ENCODE data around the gene BOLL.
A peak's percentile ranks its signal among the peaks of the same experiment; 100 is the strongest.
"Not testable (repeated sequence)": the region's sequence is repeated elsewhere in the genome, so short reads cannot be mapped to it uniquely, and the experiment has no call there.

BOLL gene

DNA sequence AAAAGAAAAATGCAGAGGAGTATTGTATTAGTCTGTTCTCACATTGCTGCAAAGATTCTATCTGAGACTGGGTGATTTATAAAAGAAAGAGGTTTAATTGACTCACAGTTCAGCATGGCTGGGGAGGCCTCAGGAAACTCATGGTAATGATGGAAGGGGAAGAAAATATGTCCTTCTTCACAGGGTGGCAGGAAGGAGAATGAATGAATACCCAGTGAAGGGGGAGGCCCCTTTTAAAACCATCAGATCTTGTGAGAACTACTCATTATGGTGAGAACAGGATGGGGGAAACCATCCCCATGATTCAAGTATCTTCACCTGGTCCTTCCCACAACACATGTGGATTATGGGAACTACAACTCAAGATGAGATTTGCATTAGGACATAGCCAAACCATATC, 10.2 kb upstream of the BOLL start:
- no peak for DNase-seq

DNA sequence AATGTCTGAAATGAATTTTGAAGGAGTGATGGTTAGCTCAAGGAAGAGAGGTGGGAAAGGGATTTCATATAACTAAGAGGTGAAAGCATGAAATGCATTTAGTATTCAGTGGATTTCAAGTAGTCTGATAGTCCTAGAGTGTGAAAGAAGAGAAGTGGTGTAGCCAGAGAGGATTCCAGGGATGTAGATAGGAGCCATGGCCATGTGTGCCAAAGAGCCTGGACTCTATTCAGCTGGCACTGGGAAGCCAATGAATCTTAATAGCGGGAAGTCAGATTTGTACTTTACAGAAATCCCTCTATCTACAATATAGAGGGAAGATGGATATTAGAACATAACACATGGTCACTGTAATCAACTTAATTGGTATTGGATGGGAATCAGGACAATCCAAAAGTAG, 8.3 kb upstream of the BOLL start:
- DNase-seq: no peak

DNA sequence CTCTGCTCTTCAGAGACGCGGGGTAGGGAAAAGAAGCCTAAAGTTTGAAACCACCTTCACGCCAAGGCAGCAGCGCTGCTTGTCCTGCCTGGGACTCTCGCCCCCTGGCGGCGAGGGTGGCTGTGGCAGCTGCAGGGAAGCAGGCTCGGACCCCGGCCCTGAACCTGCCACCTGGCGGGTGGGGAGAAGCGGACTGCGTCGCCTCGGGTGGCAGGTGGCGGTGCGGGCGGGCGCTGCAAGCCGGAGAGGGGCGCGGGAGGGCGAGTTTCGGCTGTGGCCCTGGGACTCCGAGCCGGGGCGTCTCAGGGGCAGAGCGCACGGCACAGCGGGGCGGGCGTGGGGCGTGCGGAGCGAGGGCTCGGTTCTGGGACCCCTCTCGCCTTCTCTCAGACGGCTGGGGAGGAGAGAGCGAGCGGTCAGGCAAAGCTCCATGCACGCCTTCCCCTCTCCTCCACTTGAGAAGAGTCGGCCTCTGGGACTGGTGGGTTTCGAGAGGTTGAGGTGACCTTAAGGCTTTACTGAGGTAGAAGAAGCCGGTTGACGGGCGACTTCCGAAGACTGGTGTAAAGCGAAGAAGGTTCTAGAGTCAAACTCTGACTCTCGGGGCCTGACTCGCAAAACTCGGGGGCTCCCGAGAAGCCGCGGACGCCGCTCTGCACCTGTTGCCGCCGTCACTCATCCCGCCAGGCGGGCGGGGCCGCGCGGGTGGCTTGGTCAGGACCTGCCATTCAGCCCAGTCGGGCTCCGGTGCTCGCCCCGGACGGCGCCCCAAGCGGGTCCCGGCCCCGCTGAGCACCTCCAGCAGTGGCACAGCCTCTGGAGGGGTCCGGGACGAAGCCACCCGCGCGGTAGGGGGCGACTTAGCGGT, 1.1 kb upstream of the BOLL start:
- peak; percentile 61 for DNase-seq

DNA sequence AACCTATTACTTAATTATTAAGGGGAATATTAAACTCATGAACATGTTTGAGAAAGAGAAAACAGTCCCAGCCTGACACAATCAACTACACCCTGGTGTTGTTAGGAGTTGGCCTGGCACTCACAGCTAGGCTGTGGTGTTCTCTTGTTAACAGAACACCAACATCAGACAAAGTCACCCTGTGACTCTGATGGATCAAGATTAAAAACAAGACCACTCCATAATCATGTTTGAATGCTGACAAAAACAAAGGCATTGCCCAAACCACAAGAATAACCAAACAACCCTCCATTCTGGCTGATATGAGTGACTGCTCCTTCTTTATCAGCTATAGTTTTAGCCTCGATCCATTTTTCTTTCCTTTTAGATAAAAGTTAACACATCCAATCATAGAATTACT, 3.0 kb downstream of the BOLL start:
- no peak for DNase-seq

DNA sequence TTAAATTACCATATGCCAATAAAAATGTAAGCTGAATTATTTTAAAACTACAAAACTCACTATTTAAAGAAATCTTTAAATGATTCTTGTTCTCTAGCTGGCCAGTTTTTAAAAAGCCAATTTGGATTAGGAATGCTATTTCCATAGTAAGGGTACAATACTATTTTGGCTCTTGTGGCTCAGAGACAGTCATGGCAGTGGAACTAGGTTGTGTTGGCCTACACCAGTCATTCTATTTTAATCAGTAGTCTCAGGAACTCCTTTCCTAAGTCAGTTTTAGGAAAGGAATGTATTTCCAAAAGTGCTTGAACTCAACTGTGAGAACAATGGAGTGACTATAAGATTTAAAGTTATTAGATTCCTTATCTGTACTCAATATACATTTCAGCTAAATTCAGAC, 5.9 kb downstream of the BOLL start:
- DNase-seq: no peak

DNA sequence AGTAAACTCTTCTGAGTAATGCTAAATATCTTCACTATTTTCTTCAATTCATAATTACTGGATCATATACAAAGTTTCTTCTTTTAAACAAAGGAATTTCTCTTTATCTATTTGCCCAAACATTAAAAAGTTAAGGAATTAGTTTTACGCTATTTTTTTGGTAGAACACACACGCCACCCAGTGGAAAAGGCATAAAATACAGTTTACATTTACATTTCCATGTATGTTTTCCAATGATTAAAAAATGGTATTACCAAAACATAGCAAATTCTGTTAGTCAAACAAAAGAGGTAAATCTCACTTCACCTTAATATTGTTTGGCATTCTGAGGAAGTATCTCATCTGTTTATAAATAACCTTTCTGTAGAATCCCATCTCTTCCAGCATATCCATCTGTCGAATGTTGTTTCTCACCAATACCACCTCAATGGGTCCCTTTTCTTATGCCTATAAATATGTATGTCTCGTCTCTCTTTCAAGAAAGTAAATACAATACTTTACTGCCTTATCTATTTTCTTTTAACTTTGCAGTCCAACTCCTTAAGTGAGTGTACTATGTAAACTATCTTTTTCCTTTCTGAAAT, 7.2 kb downstream of the BOLL start:
- peak; percentile 29 for DNase-seq

DNA sequence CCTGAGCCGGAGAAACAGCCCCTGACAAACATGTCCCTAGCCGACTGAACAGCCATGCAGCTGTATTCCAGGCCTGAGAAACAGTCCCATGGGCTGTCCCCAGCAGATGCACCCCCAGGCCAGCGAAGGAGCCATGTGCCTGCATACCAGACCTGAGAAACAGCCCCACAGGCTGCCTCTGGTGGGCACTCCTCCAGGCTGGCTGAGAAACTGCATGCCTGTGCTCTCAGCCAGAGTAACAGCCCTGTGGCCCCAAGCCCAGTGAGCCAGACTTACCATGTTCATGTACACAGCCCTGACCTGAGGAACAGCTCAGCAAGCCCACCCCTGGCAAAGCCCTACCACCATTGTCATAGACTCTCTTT, 24.8 kb downstream of the BOLL start:
- no peak for DNase-seq

DNA sequence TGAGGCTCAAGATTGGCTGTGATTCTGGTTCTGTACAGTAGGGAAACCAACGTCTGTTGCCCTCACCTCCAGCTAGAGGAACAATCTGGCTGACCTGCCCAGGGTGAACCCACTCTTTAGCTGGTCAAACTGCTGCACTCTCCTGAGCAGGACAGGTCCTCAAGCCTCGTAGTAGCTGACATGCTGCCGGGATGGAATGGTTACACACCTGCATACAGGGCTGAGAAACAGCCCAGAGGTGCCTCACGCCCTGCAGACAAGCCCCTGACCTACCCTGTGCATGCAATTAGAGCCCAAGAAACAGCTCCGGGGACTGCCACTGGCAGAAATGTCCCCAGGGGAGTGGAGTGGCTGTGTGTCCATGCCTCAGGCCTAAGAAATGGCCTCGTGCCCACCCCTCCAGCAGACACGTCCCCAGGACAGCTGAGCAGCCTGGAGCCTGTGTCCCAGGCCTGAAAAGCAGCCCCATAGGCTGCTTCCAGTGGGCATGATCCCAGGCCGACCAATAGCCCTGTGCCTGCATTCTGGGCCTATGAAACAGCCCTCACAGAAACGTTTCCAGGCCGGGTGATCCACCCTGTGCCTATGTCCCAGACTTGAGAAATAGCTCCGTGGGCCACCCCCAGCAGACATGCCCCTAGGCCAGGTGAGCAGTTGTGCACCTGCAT, 25.4 kb downstream of the BOLL start:
- DNase-seq: no peak

DNA sequence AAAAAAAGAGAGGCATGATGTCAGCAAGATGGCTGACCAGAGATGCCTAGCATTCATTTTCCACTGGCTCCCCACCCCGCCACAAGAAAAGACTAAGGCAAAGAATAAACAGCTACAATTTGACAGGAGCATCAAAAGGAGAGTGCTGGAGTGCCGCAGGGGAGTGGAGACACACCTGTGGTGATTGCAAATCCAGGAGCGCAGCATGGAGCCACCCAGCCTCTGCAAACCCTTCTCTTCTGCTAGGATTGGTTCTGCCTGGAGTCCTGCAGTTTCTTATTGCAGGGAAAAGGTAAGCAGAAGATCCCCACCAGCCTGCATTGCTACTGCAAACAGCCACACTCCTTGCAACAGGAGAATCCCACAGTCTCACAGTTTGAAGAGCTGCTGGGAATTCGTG, 26.1 kb downstream of the BOLL start:
- no peak for DNase-seq

DNA sequence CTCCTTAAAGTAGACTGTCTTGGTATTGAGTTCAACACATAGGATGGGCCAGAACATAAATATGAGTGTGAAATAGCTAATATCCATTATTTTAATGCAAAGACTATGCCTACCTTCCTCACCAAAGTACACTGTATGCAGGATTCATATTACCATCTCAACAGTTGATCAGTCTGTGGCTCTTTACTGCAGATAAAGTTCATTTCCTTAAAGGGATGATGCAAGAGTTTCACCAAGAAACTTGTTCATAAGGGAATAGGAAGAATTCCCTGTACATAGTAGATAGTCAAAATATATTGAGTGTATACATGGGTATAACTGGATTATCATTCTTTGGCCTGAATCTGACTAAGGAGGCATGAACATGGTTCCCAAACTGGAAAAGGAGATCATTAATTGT, 44.9 kb downstream of the BOLL start:
- no peak for DNase-seq

DNA sequence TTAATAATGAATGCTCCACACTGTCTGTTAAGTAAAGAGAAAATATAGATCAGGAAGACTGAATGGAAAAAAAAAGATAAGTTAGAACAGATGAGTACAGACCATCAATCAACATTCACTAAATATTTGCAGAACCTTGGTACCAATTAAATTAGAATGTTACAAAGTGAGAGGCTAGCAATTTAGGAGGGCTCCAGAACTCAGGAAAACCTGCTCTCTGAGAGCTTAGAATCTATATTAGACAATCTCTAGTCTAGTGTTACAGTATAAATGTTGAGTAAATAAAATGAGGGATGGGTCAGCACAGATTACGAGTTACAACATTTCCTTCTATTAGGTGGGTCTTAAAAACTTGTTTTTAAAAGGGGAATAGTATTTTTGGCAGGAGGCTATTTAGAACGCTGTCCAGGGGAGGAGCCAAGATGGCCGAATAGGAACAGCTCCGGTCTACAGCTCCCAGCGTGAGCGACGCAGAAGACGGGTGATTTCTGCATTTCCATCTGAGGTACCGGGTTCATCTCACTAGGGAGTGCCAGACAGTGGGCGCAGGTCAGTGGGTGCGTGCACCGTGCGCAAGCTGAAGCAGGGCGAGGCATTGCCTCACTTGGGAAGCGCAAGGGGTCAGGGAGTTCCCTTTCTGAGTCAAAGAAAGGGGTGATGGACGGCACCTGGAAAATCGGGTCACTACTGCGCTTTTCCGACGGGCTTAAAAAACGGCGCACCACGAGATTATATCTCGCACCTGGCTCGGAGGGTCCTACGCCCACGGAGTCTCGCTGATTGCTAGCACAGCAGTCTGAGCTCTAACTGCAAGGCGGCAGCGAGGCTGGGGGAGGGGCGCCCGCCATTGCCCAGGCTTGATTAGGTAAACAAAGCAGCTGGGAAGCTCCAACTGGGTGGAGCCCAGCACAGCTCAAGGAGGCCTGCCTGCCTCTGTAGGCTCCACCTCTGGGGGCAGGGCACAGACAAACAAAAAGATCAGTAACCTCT, 56.3 kb downstream of the BOLL start:
- DNase-seq: not testable (repeated sequence)

DNA sequence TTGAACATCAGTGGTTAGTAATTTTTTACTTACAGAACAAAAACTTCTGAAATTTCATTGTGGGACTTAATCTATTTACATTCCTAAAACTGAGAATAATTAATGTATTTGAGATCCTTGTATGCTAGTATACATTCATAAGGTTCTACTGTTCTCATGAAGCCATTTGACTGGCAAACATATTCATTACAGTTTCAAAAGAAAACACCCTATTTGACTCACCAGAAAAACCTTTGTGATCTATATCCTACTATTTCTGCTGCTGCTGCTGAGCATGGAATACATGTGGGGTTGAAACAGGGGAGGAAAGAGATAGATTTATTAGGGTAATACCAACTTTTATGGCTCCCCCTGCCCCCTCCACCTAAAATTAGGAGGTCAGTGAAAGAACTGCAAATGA, 58.1 kb downstream of the BOLL start:
- no peak for DNase-seq

DNA sequence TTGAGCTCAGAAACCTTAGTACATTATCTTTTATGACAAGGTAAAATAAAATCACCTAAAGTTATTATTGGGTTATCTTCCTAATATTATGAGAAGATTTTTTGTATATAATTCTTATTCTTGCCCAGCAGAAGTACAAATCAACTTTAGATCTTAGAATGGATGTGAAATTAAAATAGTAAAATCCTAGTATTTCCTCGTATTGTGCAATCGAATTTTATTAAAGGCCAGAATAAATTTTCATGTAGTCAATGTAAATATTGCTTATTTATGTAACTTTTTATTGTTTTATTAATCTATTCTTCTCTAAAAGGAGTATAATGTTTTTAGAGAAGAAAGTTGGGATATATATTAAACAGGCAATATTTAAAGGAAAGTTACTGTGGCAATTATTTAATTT, 67.3 kb downstream of the BOLL start:
- no peak for DNase-seq

DNA sequence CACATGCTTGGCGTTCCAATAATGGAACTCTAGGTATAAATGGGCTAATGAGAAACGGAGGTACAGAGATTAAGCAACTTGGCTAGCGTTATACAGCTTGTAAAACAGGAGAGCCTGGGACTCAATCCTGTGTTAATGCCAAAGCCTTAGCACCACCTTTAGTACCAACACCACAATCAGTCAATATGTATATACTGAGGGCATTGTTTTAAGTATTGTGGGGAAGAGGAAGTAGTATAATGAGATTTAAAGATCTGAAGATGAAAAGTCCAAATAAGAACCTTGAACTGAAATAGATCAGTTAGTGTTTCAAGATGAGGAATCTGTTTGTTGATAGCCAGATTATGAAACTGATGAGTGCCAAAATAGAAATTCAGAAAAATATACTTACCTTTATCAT, 71.8 kb downstream of the BOLL start:
- no peak for DNase-seq

DNA sequence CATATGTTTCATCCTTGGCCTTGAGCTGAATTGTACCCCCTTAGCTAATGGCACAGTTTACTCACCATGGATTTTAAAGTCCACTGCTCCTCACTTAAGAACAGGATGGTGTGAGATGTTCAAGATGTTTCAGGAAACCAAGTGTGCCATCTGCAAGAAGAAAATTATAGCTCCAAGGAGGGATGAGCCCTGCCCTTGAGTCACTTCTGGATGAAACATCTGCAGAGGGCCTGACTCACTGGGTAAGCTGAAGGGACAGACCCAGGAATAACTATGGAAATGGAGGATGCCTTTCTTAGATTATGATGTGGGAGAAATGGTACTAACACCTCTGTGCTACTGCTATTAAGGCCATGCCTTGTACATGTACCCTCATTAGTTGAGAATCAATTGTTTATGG, 73.5 kb downstream of the BOLL start:
- DNase-seq: no peak

DNA sequence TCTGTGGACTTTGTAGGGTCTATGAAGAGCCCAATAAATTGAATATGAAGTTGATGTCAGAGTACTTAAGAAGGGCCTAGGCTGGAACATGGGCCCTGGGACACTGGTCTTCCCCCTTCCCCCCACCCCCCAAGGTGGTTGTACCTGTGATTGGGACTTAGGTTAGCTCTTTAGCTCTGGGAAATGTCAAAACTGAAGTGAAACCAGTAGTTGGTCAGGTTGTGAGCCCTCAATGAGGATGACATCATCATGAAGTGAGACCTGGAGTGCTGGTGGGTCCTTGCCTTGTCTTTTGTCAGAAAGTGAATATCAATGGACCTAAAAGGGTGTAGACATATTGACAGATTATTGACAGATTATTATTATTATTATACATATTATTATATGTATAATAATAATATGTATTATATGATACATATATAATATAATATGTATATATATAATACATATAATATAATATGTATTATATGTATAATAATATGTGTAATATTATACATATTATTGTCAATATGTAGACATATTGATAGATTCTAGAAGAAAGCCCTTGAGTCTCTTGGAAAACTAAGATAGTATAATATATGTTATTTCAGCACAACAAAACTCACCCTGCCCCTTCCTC, 74.6 kb downstream of the BOLL start:
- no peak for DNase-seq

DNA sequence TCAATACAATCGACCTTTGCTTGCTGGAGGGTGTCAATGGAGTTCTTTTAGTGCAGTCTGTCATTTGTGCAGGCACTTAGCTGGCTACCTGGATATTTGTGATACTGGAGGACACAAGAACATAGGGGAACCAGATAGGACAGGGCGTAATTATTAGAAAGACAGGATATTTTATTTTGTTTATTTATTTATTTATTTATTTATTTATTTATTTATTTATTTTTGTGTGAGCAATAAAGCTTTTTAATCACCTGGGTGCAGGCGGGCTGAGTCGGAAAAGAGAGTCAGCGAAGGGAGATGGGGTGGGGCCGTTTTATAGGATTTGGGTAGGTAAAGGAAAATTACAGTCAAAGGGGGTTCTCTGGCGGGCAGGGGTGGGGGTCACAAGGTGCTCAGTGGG, 76.0 kb downstream of the BOLL start:
- not testable (repeated sequence) for DNase-seq

DNA sequence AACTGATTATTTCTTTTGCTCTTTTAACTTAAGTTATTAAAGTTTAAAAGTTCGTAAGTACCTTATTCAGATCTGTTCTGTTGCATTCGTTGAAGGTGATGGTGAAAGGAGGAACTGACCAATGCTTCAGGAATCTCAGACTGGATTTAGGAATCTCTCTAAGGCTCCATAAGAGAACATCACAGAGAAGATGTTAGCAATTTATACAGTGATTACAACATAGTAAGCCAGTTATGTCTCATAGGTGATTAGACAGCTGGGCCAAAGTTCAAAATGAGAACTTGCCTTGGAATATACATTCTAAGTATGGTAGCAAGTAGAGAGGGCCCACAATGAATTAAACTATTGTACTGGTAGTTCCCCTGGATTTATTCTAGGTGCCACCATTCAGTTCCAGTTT, 76.8 kb downstream of the BOLL start:
- DNase-seq: no peak

DNA sequence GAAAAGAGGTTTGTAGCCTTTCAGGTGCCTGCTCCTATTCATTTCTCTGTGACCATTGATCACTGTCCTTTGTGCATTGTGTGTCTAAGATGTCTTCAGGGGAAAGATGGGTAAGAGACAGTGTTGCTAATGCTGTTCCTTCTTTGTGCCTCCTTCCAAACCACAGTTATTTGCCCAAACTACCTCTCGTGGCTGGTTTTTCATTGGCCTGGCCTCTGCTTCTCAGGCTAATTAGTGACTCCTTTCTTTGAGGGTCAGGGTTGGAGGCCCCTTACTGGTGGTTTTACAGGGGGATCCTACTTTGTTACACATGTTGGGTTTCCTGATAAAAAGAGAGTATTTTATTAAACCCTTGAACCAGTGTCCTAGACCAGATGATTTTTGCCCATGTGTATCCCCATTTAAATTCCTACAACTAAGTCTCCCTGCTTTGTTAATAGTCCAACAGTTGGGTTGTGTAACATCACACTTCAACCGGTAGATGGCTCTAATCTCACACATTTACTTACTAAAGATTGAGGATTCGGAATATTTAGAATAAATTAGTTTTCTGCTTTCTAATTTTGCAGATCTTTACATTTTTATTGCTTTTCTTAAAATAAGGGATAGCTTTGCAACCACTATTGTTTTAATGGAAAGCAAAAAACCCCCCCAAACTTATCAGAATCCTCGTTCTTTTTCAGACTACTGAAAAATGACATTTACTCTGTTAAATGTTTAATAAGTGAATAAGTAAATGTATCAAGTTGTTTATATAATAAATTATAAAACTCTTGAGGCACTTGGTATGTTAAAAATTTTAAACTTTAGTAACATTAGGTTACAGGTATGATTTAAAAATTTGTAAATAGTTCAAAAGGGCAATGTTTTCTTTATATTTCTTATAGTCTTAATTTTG, 77.6 kb downstream of the BOLL start:
- DNase-seq: no peak

DNA sequence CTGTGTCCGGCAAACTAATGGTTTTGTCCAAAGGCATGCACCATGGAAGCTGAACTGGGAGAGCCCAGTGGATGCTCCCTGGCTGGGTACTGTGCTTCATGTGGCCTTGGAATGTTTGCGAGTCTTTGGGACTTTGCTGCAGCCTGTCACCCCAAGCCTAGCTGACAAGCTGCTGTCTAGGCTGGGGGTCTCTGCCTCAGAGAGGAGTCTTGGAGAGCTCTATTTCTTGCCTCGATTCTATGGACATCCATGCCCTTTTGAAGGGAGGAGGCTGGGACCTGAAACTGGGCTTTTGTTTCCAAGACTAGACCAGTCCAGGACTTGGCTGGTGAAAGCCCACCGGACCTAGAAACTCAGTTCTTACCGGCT, 78.3 kb downstream of the BOLL start:
- no peak for DNase-seq
